Ramos (cell line): ENCODE results near the gene KIAA1671.
"Not testable (repeated sequence)": the region's sequence is repeated elsewhere in the genome, so short reads cannot be mapped to it uniquely, and the experiment has no call there.

Experiments
- in situ Hi-C: fragments of 300-500 bp; cut with MboI; formaldehyde crosslinking; loops from one replicate; pipeline ENCODE4 v1.14.3; 2022; ENCODE audit warnings: low sequenced_read_pairs; ENCODE audit not compliant: unreplicated experiment

Gene KIAA1671

GRCh38 chr22:25207553-25208157 lies 255.1 kb downstream of the KIAA1671 start:
- in situ Hi-C loops = no loop called here

- in situ Hi-C loops = no loop called here
These were observed 255.8 kb downstream of the KIAA1671 start for GRCh38 chr22:25208328-25208727.

- in situ Hi-C loops = no loop called here
These were observed 256.4 kb downstream of the KIAA1671 start for GRCh38 chr22:25208743-25209505.

- in situ Hi-C loops = no loop called here
These were observed 258.3 kb downstream of the KIAA1671 start for GRCh38 chr22:25210793-25211192.

- in situ Hi-C loops = no loop called here
These were observed 259.8 kb downstream of the KIAA1671 start for GRCh38 chr22:25212337-25212736.

GRCh38 chr22:25213221-25213620 lies 260.7 kb downstream of the KIAA1671 start:
- in situ Hi-C loops = no loop called here

- in situ Hi-C loops = no loop called here
These were observed 263.7 kb downstream of the KIAA1671 start for GRCh38 chr22:25216230-25216629.

- in situ Hi-C loops = no loop called here
These were observed 266.7 kb downstream of the KIAA1671 start, which contains the start of gene CRYBB2 for GRCh38 chr22:25219211-25219689. TSS of gene CRYBB2 (plus strand) at chr22:25219639. CDS start at chr22:25221430, 1,791 bp downstream.

GRCh38 chr22:25219948-25220442 lies 267.5 kb downstream of the KIAA1671 start:
- in situ Hi-C loops = no loop called here

GRCh38 chr22:25221790-25222189 lies 269.3 kb downstream of the KIAA1671 start:
- in situ Hi-C loops = no loop called here

- in situ Hi-C loops = no loop called here
These were observed 270.8 kb downstream of the KIAA1671 start for GRCh38 chr22:25223269-25223850.

- in situ Hi-C loops = no loop called here
These were observed 276.3 kb downstream of the KIAA1671 start for GRCh38 chr22:25228822-25229221.

- in situ Hi-C loops = not testable (repeated sequence)
These were observed 278.2 kb downstream of the KIAA1671 start for GRCh38 chr22:25230760-25231159.

GRCh38 chr22:25232301-25232700 lies 279.8 kb downstream of the KIAA1671 start:
- in situ Hi-C loops = no loop called here

- in situ Hi-C loops = not testable (repeated sequence)
These were observed 281.2 kb downstream of the KIAA1671 start for GRCh38 chr22:25233706-25234105.

GRCh38 chr22:25235547-25236290 lies 283.2 kb downstream of the KIAA1671 start:
- in situ Hi-C loops = no loop called here

- in situ Hi-C loops = no loop called here
These were observed 283.9 kb downstream of the KIAA1671 start for GRCh38 chr22:25236417-25236816.

- in situ Hi-C loops = no loop called here
These were observed 285.0 kb downstream of the KIAA1671 start for GRCh38 chr22:25237503-25237902.

GRCh38 chr22:25238058-25238457 lies 285.5 kb downstream of the KIAA1671 start:
- in situ Hi-C loops = not testable (repeated sequence)
